HUDEP-2 (cell line): ENCODE results near the gene USH2A.

Experiments used
- DNase-seq, 76 experiments: peaks; one replicate each; lab custom pipeline; 2025; ENCODE audit not compliant: unreplicated experiment in 76 of 76; lab: John Stamatoyannopoulos, UW

The USH2A gene

DNA sequence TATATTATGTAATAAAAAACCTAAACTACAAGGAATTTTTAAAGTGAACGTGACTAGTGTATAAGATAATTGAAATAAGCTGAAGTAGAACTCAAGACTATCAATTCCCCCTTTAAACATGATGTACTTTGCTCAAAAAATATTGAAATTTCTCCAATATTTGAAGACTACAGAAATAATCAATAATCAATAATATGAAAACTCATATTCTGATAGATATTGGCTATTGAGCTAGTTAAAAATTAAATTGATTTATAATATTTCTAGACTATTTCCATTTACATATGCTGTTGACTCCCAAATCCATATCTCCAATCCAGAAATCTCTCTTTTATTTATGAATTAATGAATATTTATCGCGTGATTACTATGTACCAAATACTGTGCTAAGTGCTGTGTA is 133.2 kb downstream of the USH2A start:
- DNase-seq = no peak

DNA sequence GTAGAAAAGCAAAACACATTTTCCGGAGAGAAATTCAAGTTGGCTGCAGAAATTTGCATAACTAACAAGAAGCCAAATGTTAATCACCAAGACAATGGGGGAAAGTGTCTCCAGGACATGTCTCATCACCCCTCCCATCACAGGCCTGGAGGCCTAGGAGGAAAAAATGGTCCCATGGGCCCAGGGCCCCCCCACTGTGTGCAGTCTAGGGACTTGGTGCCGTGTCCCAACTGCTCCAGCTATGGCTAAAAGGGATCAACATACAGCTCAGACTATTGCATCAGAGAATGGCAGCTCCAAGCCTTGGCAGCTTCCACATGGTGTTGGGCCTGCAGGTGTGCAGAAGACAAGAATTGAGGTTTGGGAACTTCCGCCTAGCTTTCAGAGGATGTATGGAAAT is 138.2 kb downstream of the USH2A start:
- no peak for DNase-seq

DNA sequence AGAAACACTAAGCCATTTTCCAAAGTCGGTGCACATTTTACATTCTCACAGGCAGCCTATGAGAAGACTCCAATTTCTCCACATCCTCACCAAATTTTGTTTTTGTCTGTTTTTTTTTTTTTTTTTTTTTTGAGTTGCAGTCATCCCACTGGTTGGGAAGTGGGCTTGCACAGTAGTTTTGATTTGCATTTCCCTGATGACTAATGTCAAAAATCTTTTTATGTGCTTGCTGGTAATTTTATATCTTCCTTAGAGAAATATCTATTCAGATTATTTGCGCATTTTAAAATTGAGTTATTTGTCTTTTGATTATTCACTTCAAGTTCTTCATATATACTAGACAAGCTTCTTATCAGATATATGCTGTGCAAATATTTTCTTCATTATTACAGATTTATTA is 141.5 kb downstream of the USH2A start:
- DNase-seq = no peak

DNA sequence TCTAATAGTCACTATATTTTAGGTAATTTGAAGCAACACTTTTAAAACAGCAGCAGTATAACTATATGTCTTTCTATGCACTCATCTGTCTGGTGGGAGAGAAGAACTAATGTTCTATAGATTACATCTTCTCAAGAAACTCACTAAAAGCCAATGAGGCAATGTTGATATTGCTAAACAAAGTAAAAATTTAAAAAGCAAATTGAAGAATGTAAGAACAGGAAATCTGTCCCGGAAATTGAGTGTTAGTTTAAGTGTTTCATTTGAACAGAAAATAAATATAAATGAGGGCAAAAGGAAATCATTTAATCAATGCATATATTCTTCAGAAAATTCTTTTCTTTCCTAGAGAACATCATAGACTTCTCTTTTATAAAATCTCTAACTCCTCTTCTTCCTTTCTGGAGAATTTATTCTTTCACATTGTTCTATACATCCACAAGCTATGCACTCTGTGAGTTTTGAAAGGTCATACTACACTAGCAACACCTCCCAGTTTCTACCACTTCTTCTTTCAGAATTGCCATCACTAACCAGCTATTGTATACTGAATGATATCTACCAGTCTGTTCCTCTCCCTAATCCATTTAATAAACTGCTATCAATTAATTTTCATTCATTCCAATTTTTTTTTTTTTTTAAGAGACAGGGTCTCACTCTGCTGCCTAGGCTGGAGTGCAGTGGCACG is 153.0 kb downstream of the USH2A start:
- no peak for DNase-seq

DNA sequence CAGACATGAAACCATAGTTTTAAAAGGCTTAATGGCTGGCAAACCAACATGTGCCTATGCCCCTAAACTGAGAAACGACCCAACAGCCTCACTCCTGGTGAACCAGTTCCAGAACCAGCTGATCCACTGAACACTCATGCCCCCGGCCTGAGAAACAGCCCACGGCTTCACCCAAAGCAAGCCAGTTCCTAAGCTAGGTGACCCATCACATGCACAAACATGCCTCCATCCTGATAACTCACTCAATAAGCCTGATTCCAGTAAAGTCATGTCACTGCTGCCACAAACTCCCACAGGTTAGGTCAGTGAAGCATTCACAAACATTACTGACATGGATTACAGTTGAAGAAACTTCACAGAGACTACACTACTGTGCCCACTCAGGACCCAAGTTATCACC is 161.6 kb downstream of the USH2A start:
- no peak for DNase-seq

DNA sequence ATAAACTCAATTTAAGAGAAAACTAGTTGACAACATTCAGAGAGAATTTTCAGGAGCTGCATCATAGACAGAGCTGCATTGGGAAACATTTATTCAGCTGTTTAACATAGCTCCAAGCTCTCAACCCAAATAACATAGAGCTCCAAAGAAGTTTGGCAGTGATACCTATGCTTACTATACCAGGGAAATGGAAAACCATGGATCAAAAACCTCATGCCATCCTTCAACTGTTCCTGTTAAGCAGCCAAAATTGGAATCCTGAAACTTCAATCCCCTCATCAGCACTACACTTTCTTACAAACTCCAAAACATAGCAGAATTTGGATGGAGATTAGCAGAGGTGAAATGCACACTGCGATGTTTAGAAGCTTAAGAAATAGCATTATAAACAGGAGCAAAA is 164.4 kb downstream of the USH2A start:
- no peak for DNase-seq

DNA sequence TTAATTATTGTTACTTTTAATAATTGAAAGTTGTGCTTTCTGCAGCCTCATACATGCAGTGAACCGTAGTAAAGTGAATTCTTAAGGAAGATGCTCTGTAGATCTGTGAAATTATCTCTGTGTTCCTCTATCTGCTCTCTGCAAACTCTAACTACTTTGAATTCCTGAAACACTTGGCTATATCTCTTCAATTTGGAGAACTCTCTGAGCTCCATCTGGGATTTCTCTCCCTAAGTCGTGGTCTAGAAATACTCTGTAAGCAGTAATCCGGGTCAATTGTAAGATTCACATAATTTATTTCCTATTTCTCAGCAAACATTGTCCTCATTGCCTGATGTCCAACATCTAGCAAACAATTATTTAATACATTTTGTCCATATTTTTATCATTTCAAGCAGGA is 164.9 kb downstream of the USH2A start:
- DNase-seq = no peak

DNA sequence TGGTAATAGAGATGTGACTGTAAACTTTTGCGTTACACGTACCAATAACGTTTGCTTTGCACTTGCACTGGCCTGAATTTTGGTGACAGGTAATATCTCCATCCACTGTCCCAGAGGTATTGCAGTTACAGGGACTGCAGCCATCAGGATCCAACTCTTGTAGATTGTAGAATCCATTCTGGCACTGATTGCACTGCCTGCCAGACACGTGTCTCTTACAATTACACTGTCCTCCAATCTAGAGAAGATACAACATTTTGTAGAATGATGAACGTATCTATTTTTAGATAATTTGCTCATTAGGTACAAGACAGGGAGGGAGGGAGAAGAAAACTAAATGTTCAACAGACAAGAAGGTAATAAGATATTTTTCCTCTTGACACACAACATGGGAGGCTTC is 172.4 kb downstream of the USH2A start:
- DNase-seq = no peak

DNA sequence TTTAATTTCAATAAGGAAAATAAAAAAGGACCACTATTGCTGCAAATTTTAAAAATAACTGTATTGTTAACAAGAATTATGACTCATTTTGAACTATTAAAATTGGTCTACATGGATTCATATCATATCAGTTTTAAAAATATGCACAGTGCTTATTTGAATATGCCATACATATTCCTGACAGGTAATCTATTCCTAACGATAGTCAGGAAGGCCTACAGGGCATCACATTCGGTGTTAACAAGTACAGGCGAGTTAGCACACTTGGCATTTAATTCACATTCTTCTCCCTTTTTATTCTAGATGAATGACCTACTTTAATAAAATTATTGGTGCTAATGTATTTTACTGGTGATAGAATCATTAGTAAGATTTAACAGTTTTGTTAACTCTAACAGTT is 174.6 kb downstream of the USH2A start:
- no peak for DNase-seq

DNA sequence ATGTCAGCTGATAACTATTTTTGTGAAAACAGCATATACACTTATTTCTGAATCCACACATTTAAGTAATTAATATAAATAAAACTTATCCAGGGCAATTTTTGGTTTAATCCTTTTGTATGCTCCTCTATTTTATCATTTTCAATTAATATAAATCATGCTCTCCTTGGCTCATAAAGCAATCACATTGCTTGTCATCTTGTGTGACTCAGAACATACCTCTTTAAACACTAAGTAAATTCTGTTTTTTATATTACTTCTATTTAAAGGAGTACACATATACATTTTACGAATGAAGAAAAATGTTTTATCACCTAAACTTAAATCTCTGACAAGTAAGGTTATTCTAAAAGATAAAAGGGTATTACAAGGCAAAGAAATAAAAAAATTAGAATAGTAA is 175.3 kb downstream of the USH2A start:
- no peak for DNase-seq

DNA sequence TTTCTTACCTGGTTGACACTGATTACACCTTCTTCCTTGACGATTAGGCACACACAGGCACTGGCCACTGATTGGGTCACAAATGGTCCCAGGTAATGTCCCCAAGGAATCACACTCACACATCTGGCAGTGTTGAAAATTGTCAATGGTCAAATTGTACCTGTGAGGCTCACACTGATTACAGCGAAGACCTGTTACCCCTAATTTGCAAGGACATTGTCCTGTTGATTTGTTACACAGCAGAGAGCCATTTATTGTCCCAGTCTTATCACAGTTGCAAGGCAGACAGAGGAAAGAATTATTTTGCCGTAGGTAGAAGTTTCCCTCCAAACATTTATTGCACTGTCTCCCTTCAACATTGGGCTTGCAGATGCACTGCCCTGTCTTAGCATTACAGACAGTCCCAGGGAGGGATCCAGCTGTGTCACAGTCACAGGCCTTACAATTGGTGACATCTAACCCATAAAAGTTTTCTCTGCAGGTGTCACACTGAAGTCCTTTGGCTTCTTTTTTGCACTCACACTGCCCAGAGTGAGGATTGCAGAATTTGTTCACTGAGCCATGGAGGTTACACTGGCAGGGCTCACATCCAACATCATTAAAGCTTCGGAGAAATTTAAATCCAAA is 176.6 kb downstream of the USH2A start:
- DNase-seq = no peak

DNA sequence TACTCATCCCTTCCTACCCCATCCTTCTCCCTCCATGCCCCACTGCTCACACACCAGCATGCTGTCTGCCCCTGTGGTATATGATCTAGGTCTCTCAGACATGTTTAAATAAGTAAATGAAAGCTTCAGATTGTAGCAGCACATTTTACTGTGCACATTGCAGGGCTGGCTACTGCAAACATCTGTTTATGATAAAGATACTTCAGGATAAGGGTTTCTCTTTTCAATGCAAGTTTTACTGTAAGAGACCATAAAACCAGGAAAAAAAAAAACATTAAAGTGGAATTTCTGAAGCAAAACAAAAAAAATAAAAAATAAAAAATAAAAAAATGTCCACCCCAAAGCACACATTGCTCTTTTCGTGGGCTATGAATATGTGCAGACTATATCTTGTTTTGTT is 184.4 kb downstream of the USH2A start:
- DNase-seq = no peak

DNA sequence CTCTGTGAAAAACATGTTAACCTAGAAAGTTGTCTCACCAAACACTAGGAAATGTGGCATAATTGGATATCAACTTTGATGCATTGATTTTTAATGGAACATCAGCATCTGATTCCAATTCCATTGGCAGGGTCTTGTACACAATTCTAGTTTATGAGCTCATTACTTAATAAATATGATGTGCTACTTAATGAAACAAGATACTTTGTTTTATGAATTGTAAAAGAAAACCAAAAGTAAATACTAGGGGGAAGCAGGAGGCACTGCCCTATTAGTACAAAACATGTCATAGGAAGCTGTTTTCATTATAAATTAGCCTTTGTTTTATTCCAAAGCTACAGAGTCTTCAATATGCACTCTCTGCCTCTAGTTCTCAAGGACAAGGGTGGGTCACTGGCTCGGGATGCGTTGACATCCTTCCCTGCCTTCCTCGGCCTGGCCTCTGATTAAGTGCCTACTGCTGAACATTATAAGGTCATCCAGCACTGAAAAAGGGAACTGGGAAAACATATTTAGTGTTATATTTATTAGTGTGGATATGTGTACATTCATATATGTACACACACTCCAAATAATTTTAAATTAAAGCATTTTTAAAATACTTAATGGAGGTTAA is 185.2 kb downstream of the USH2A start:
- DNase-seq = no peak

DNA sequence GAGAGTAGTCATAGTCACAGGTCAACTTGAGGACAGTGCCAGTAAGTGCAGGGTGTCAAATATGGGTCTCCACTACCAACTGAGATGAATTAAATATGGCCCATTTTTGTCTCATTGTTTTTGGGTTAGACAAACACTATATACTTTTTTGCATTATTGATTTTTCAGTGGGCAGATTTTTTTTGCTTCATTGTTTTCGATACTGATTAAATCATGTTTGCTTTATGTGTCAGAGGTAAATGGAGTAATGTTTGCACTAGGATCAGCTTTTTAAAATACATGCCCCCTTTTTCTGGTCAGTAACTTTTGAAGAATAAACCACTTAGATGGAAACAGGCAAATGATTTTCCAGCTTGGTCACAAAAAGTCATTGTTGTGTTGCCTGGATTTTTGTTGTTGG is 199.0 kb downstream of the USH2A start:
- no peak for DNase-seq

DNA sequence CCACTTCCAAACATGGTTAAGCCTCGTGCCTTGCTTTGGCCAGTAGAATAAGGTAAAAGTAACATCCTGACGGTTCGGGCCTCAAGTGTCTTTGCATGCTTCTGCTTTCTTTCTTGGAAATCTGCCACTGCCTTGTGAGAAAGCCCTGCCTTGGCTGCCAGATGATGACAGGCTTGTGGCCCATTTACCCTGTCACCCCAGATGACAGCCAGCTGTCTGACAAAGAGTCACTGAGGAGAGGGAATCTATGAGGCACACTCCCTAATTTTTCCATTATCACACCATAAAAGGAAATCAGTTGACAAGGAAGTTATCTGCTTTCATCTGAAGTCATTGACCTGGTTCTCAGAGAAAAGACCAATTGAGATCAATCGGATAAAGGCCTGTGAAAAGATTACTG is 199.8 kb downstream of the USH2A start:
- peak in 8 of 76 experiments; percentile 2 to 28 (median 9) for DNase-seq

DNA sequence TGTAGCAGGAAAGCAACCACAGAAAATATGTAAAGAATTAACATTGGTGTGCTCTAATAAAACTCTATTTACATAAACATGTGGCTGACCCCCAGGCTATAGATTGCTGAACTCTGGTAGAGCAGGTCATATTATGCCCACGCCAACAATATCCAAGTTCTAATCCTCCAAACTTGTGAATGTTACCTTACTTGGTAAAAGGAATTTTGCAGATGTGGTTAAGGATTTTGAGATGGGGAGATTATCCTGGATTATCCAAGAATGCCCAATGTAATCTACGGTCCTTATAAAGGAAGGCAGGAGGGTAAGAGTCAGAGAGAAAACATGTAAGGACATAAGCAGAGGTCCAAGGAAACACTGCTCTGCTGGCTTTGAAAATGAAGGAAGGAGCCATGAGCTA is 201.0 kb downstream of the USH2A start:
- DNase-seq = no peak

DNA sequence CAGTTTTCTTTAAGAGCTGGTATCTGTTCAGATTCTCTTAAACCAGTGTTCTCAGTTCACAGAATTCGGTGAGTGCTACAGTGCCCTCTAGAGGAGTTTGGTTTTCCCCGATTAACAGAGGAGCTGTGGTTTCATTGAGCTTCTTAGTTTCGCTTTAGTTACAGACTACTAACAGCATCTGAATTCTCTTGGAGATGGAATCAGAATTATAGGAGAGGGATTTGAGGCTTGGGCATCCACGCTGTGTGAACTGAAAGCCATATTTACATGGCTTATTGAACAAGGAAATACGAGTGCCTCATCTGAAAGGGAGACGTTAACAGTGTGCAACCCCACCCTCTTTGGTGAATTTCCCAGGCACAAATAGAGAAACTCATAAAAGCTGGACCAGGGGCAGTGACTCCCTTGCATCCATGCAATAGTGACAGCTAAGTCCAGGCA is 202.0 kb downstream of the USH2A start:
- DNase-seq = peak in 36 of 76 experiments; percentile 2 to 58 (median 23)

DNA sequence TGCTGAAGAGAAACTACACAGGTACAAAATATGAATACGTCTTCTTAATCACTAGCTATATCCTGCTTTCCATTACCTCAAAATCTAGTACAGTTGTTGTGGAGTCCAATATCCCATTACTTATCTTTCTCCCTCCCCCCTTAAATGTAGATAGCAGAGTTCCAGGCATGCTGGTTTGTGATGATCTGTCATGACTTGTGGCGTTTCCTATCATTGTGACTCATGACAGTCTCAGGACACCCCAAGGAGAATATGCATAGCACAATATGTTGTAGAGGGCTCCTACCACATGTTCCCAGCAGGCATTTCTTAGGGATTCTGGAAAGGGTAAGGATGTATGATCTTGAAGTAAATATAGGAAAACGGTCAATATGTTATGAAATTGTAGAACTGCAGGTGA is 206.9 kb downstream of the USH2A start:
- no peak for DNase-seq

DNA sequence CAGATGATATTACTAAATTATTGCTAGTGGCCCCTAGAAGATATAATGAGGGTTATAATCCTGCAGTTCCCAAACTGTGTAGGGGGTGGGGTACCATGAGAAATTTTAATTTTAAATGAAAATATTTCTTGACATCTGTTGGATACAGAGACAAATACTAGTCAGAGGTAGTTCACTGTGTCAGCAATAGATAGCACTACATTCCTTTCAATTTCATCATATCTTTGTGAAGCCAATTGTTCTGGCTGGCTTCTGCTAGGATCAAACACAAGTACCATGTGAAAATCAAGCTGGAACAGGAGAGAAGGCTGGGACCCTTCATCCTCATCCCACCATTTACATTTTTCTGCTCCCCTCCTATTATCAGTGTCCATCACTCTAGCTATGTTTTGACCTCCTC is 208.1 kb downstream of the USH2A start:
- no peak for DNase-seq

DNA sequence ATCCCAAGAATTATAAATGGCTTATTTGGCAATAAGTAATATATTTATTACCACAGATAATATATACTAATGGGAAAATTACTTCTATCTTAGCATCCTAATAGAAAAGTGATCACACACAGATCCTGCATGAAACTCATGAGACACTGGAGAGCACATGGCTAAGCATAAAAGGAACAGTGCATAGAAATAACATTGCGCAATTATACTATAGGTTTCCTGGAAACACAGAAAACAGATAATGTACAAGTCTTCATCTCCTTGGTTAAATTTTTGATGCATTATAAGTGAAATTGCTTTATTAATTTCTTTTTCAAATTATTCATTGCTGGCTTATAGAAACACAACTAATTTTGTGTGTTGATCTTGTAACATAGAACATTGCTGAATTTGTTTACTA is 210.4 kb downstream of the USH2A start:
- DNase-seq = no peak

DNA sequence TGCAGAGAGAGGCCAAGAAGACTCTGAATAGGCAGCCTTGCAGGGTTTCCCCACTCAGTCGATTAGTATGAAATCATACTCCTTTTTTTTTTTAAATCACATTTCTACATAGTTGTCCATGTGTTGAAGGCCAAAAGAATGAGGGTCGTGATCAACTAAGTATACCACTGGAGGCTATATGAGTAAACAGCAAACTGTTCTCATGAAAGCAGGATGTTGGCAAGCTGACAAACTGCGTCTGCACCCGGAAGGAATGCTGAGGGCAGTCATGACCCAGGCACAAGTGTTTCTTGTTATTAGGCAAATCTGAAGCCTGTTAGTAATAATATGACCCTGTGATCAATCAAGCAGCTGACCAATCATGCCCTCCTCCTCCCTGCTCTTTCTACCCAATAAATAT is 213.2 kb downstream of the USH2A start:
- no peak for DNase-seq

DNA sequence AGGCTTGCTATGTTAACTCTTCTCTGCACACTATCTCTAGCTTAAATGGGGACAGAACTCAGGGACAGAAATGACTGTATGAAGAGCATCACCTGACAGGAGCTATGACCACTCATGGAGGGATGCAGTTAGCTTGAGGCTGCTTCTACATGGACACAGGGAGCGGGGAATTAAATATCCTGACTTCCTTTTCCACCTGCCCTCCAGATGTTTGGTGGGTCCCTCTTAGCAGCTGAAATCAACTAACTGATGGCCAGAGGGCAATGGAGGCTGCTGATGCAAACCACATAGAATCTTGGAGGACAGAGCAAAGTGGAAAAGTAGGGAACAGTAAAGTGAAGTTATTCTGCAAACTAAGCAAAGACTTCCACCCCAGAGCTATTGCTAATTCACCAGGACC is 214.1 kb downstream of the USH2A start:
- DNase-seq = no peak
